HepG2 (cell line): ENCODE results near the gene FGF16. TPM values are rescaled to one million over a fixed set of nuclear protein-coding genes. Genes with fewer than 3 reads are reported as not detected.

Source experiments
- FOXP4 ChIP-seq: sonication (generic); formaldehyde crosslinking; IDR thresholded peaks from 2 replicates; pipeline ENCODE4 v1.4.0; 2020; ENCODE audit warnings: missing genetic modification reagents
- POLR2G ChIP-seq: fragments of 200-400 bp; formaldehyde crosslinking; IDR thresholded peaks from 2 replicates; pipeline ENCODE4 v1.6.1; 2018; ENCODE audit warnings: mild to moderate bottlenecking, low read depth, low read length, moderate library complexity
- PREB ChIP-seq: sonication (generic); formaldehyde crosslinking; IDR thresholded peaks from 2 replicates; pipeline ENCODE4 v1.4.0; 2020; ENCODE audit warnings: missing genetic modification reagents
- SRSF1 ChIP-seq: fragments of 200-400 bp; formaldehyde crosslinking; optimal IDR thresholded peaks from 2 replicates; pipeline ENCODE3; 2017; ENCODE audit warnings: mild to moderate bottlenecking, low read depth, low read length, moderate library complexity
- SSRP1 ChIP-seq: IDR thresholded peaks from 2 replicates; pipeline ENCODE4 v1.6.1; 2016; ENCODE audit warnings: control low read depth
- ZFP36L1 ChIP-seq: sonication (generic); formaldehyde crosslinking; IDR thresholded peaks from 2 replicates; pipeline ENCODE4 v1.8.0; 2022; ENCODE audit warnings: mild to moderate bottlenecking, missing genetic modification reagents, moderate library complexity
- ZNF143 ChIP-seq: sonication (generic); formaldehyde crosslinking; IDR thresholded peaks from 2 replicates; pipeline ENCODE4 v1.4.0; 2020; ENCODE audit warnings: missing genetic modification reagents
- ZNF609 ChIP-seq: sonication (generic); formaldehyde crosslinking; IDR thresholded peaks from 2 replicates; pipeline ENCODE4 v1.4.0; 2020; ENCODE audit warnings: mild to moderate bottlenecking, missing genetic modification reagents, borderline replicate concordance
- ZNF781 ChIP-seq: sonication (generic); formaldehyde crosslinking; IDR thresholded peaks from 2 replicates; pipeline ENCODE4 v1.5.1; 2020; ENCODE audit warnings: borderline replicate concordance, mild to moderate bottlenecking, missing genetic modification reagents; ENCODE audit errors: not compliant biosample characterization
- polyA plus RNA-seq, 8 experiments: library from polyadenylated mRNA; depleted of rRNA in 3 of 8; stranded (reverse) in 7 of 8; unstranded in 1 of 8; fragments of >200 nt; fragmentation: Illumina TruSeq in 4 of 8; extraction: Trizol in 4 of 8; gene quantifications; 2 replicates each; pipeline versions ENCODE4 v1.2.1 to v1.2.3, GENCODE V29; 2011 to 2016; ENCODE audit warnings: low read depth in 4 of 8, missing spikeins in 1 of 8, mixed read lengths in 1 of 8; ENCODE audit not compliant: insufficient read depth in 1 of 8
- total RNA-seq, 5 experiments: library from RNA; depleted of rRNA; stranded (reverse); fragments of >200 nt; fragmentation: Illumina TruSeq; extraction: Trizol; gene quantifications; 2 replicates each; pipeline ENCODE4 v1.2.3, GENCODE V29; 2016; ENCODE audit warnings: low read depth in 1 of 5

Gene FGF16
- total and polyA plus RNA-seq, 2 of the 13 experiments (the other 11 are each of a cell fraction or from before 2014, with no cell fraction given), result not detected

GRCh38 chrX:77455437-77455836, 8.2 kb downstream of the FGF16 start (continued):
- no peak for TF ChIP-seq PREB (CRISPR knock-in tag)
- TF ChIP-seq ZNF781 (CRISPR knock-in tag), result no peak
- no peak for TF ChIP-seq SSRP1 (CRISPR knock-in tag)
- TF ChIP-seq ZNF143 (CRISPR knock-in tag), result no peak
- no peak for TF ChIP-seq POLR2G
- no peak for TF ChIP-seq ZFP36L1 (CRISPR knock-in tag)
- TF ChIP-seq ZNF609 (CRISPR knock-in tag), result no peak
- no peak for TF ChIP-seq FOXP4 (CRISPR knock-in tag)
- TF ChIP-seq SRSF1, result no peak
